IPS-11a (cell line): Measurements from ENCODE around the gene EEFSEC.

Source experiments
- H3K4me3 ChIP-seq: one replicate; pipeline ENCODE4 v1.5.1; 2013; ENCODE audit warnings: low read depth, low read length, control low read depth

Gene EEFSEC

DNA sequence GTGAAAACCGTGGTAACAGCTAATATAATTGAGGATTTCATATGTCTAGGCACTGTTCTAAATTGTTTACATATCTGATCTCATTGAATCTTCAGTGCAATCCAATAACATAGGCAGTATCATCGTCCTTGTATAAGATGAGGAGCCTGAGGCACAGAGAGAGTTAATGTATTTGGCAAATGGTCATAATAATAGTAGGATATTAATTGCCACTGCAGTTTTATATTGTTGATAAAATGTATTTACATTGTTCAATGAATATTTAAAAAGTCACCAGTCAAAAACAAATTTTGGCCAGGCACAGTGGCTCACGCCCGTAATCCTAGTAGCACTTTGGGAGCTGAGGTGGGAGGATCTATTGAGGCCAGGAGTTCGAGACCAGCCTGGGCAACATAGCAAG lies 88.5 kb downstream of the EEFSEC start:
- H3K4me3 ChIP-seq = no peak overlapping the region

DNA sequence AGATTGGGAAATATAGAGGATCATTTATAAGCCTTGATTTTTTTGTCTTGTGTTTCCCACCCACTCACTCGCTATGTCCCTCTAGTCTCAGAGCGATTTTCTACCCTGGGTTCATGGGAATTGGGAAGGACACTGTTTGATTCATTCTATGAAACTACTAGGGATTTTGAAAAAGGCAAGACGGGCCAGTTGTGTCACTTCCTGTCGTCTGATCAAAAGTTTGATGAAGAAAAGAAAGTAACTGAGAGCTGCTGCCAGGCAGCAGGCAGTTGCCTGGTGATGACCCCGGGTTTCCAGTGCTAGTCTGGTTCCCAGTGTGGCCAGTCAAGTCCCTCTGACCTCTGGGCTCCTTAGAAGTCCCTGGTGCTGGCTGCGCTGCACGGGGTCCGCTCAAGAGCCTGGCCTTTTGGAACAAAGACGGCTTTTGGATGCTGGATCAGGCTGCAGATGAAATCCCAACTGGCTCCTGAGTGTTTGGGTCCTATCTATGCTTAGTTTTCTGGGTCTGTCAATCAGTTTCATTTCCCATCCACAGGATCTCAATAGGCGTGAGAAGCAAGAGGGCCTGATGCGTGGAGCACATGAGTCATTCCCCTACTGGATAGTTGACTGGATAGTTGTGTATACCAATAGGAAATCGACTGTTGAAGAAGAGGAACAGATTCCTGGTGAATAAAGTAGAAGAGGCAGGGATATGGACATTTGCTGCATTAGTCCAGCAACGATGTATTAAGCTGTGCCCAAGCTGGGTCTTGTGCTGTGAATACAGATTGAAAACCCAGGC lies 89.7 kb downstream of the EEFSEC start:
- no peak overlapping the region for H3K4me3 ChIP-seq

DNA sequence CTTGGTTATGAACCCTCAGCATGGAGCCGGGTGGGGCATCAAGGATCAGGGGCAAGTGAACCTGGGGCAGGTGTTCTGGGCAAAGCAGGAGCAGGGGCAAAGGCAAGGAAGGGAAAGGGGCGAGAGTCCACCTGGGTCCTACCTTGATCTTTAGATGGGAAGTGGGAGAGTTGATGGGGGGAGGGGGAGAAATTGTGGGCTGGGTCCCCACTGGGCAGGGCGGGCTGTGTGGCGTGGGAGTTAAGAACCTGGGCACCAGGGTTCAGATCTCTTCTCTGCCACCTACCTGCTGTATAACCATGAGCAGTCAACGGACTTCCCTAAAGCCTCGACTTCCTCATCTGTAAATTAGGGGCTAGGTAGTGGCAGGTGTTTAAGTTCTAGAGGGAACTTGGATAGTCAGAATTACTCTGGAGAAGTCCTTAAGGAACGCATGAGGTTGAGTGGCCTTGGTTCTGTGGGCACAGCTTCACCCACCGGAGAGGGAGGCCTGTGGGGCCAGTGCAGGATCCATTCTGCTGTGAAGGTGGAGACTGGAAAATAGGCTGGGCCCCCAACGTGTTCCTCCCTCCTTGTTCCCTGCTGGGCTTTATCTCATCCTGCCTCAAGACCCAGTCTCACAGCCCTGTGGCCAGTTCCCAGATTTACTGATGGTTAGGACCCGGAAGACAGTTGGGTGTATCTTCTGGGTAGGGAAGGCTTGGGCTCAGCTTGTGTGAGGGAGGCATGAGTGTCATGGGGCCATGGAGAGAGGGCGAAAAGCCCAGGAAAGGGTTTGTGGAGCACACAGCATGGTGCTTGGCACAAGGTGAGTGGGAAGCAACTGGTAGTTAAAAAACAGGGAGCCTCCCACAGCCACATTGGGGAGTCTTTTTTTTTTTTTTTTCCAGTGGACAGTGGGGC lies 90.6 kb downstream of the EEFSEC start:
- H3K4me3 ChIP-seq = no peak overlapping the region

DNA sequence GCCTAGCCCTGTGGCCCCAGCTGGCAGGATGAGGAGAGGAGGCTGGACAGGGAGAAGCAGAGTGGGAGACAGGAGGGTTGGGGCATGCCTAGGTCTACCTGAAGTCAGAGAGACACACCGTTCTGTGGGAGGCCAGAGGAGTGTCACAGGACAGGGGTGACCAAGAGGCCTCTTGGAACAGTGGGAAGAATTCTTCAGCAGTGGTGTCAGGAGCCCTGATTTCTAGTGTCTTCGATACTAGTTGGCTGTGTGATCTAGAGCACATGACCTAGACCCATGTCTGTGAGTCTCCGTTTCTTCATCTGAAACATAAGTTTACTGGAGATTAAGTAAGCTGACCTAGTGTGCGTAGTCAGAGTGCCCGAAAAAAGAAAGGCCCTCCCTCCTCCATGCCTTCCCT lies 92.2 kb downstream of the EEFSEC start:
- no peak overlapping the region for H3K4me3 ChIP-seq

DNA sequence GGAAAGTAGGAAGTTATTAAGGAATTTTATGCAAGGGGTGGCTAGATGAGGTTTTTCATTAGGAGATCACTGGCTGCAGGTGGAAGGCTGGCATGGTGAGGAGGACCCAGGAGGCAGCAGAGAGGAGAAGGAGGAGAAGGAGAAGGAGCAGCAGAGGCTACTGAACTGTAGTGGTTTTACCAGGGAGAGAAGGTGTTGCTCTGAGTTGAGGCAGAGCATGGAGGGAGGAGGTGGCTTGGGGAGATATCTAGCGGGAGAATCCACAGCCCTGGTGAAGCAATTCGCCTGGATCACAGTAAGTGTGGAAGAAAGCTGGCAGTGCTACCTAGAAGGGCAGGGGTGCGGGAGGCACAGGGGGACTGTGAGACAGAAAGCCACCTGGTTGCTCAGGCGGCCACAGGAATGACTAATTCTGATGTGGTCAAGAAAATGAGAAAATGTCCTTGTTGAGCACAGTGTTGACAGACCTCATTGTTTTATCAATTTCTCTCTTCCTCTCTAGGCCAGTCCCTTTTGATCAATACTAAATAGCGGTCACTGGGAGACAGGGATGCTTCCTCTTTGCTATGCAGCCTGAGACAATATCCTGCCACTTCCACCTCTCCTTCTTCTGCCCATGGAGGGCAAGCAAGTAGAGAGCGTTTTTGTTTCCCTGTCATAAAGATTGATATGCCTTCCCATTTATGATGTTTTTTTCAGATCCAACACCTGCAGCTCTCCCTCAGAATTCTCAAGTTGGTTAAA lies 94.6 kb downstream of the EEFSEC start:
- no peak overlapping the region for H3K4me3 ChIP-seq

DNA sequence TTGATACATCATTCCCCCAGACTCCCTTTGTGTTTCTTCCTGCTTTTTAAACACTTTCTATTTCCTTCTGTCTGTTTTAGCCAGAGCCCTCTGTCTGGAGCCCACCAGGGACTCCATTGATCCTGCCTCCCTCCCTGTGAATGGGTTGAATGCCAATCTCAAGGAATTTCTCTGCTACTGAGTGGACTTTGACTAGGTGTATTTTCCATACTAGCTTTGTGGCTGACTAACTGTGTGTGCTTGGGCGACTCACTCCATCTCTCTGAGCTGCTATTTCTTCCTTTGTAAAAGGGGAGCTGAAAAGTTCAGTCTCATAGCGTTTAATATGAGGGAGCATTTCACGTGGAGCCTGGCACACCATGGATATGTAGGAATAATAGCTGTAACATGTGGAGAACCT lies 98.8 kb downstream of the EEFSEC start:
- no peak overlapping the region for H3K4me3 ChIP-seq

DNA sequence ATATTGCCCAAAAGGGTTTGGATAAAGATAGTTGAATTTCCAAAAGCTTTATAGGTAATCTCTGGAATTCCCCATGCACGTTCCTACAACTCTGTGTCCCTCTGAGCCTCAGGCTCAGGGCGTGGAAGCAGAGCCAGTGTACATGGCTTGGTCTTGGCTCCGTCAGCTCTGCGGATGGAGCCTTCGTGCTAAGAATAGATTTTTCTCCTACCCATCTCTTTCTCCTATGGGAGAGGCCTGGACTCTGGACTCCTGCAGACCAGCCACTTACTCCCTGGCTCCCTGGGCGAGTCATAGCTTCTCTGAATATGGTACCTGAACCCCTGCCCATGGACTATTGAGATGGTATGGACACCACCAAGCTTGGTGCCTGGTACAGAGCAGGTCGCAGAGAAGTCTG lies 99.9 kb downstream of the EEFSEC start:
- no peak overlapping the region for H3K4me3 ChIP-seq

DNA sequence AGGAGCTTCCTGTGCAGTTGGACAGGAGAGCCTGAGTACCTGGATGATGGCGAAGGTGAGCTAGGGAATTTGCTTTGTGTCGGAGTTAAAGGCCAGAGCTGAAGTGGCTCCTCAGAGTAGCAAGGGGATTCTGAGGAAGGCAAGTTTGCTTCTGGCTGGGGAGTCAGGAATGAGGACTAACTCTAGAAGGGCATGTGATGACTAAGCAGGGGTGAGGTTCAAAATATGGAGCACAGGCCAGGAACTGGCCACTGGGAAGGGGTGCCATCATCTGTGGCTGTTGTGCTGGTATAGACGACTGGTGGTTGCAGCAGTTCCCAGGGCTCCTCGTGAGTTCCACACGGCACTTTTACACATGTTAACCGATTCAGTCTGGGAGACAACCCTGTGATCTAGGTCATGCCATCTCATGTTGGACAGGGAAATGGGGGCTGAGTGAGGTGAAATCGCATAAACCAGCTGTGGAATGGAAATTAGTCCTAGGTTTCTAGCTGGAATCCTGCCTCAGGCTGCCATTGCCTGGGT lies 100.8 kb downstream of the EEFSEC start:
- H3K4me3 ChIP-seq = no peak overlapping the region

DNA sequence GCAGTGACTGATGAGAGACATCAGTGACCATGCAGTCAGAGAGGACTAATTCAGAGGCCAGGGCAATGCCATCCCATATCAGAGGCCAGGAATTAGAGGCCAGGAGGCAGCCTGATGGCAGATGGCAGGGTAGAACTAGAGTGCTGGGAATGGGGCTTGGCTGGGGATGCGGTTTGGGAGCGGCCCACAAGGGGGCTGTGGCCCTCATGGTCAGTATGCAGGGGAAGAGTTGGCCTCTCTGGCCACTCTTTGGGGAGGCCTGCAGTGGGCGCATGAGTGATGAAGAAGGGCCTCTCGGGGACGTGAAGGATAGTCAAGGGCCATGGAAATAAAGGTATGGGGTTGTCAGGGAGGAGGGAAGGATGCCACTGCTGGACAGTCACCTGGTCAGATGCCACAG lies 101.7 kb downstream of the EEFSEC start:
- H3K4me3 ChIP-seq = no peak overlapping the region

DNA sequence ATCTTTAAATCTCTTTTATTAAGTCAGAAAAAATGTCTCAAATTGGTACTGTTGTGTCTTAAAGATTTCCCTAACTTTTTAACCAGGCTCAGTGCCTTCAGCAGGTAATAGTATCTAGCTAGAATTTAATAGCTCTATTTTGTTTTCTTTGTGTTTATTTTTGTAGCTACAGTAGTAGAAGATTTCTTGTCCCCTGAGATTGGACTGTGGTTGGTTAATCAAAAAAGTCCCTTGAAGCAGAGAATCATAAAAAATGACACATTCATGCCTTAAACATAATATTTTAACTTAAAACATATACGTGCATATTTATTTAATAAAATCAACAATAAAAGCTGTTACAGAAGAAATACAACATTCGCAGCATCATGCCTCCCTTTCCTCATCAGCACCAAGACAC lies 102.8 kb downstream of the EEFSEC start:
- H3K4me3 ChIP-seq = no peak overlapping the region

DNA sequence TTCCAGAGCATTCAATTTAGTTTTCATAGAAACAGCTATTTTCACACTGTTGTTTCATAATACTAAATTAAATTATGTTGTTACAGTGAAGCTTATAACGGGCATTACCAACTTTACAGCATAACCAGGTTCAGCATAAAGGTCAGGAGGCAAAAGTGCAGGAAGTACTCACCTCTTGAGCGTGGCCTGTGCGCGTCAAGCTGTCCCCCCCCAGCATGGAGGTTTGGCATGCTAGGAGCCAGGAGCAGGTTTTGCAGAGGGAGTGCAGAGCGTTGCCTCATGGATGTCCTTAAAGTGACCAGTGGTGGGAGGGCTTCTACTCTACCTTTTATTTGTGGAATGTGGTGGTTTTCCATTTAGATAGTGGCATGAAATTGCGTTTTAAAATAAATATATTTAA lies 104.4 kb downstream of the EEFSEC start:
- H3K4me3 ChIP-seq = no peak overlapping the region

DNA sequence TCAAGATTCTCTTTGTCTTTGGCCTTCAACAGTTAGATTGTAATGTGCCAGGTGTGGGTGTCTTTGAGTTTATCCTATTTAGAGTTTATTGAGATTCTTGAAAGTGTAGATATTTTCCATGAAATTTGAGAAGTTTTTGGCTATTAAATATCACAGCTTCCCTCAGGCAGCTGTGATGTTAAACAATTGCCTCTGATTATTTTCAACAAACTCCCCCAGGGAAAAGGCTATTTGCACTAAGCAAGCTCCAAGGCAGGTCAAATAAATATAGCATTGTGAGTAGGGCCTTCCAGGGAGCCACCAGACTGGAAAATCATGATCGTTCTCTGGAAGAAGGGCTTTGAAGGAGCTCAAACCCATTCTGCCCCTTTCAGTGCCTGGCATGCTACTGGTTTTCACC lies 107.0 kb downstream of the EEFSEC start:
- no peak overlapping the region for H3K4me3 ChIP-seq

DNA sequence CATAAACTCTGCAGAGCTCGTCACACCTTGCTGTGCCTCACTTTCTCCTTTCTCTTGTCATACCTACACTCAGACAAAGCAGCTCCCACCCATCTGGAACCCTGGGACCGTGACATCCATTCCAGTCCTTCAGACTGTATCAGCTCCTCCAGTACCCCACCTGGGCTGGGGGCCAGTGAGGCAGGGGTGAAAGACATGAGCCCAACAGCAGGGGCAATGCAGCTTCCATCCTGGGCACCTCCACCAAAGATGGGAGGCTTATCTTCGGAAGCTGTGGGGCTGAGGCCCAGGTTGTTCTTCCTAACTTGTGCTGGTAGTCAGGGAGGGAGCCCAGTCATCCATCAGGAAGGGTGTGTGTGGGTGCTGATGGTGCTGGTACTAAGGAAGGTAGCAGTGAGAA lies 109.2 kb downstream of the EEFSEC start:
- H3K4me3 ChIP-seq = no peak overlapping the region

DNA sequence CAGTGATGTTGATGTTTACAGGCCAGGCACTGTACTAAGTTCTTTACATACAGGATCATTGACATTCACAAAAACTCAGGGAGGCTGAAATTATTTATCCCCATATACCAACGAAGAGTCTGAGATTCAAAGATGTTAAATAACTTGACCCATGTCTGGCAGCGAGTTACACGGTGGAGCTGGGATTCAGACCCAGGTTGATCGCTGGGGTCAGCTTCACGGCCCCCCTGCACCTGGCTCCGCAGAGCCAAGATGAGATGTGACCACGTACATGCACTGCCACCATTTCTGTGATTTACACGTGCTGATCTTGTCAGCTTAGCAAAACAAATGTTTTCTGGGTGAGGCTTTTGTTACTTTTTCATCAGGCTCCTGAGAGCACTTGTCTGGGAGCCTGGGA lies 109.8 kb downstream of the EEFSEC start:
- H3K4me3 ChIP-seq = no peak overlapping the region

DNA sequence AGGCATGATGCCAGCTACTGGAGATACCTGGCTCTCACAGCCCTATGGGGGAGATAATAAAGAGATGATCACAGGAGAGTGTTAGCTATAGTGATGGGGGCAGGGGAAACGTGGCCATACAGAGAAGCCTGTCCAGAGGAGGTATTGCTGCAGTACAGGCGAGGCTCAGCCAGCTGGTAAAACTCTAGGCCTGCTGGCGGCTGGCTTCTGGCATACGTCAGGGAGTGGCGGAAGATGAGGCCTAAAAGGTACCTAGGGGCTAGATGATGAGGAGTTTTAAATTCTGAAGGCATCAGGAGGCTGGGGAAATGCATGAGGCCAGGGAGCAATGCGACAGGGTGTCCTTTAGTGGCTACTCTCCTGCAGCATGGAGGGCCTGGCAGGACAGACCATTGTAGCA lies 110.7 kb downstream of the EEFSEC start:
- no peak overlapping the region for H3K4me3 ChIP-seq

DNA sequence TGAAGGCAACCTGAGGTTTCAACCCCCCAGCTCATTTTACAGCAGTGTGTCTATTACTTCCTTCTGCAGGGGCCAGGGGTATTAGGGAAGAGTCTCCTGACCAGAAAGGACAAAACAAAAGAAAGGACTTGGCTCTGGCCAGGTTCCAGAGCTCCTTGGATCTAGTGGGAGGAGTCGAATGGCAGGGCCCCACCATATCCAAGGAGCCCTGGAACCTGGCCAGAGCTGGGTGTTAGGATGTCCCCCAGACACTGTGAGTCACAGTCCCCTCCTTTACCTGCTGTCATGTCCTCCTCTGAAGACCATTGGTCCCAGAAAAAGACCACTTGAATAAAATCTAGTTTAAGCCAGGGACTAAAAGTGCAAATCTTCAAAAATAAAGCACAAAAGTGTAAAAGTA lies 113.2 kb downstream of the EEFSEC start:
- H3K4me3 ChIP-seq = no peak overlapping the region

DNA sequence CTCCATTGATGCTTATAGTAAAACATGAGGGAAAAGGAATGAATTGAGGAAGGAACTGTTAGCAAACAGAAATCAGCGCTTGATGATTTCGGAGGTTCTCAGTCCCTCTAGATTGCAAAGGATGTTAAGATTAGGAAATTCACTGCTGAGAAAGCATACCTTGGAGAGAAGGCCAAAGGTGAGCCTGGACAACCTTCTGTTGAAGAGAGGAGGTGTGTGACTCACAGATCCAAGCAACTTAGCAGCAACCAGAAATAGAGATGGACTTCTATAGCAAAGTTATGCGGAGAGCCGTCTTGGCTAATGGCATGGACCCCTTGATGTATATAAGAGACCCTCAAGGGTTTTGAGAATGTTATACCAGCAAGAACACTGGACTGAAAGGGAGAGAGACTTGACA lies 114.3 kb downstream of the EEFSEC start:
- H3K4me3 ChIP-seq = no peak overlapping the region

DNA sequence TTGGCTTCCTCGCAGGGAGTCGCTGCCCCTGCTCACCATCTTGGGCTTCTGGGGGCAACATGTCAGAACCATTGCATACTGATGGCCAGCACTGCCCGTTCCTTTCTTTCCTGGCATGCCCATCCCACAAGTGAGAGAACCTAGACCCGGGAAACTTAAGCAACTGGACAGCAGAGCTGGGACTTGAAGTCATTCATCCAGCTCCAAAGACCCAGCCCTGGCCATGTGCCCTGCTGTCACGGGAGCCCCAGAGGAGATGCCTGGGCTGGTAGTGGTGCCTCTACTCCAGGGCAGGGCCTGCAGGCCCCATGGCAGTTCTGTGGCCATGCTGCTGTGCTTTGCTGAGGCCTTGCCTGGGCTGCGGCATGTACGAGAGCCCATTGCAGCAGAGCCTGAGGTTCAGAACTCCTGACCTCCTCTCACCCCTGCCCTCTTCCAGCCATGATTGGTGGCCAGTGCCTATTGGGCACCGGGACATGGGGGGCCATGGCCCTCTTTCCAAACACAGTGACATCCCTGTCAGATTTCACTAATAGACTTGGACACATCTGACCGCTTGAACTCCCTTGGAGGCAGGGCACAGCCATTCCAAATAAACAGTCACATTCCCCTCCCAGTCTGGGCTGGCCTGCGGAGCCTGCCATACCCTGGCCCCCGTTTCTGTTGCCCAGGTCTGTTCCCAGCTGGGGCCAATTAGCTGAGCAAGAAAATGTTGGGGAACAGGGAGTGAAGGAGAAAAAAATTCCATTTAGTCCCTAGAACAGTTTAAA lies 115.9 kb downstream of the EEFSEC start:
- H3K4me3 ChIP-seq = no peak overlapping the region

DNA sequence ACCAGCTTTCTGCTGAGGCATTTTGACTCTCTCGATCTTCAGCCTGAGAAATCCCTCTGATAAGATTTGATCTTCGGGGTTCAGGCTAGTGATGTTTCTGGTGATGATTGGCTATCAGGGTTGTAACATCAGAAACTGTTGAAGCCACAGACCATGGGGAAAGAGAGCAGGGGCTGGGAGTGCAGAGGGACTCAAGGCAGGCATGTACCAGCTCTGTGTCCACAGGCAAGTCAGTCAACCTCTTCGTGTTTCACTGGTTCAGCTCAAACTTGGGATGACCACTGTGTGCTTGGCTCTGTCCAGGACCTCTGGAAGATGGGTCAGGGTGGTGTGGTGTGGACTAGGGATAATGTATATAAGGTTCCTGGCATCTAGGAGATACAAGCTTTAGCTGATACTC lies 116.5 kb downstream of the EEFSEC start:
- no peak overlapping the region for H3K4me3 ChIP-seq
